Neural crest cell (in vitro differentiated cells): ENCODE results near the gene NDUFA3. TPM values are rescaled to one million over a fixed set of nuclear protein-coding genes. Genes with fewer than 3 reads are reported as not detected.
A peak's percentile ranks its signal among the peaks of the same experiment; 100 is the strongest.
"Not testable (repeated sequence)": the region's sequence is repeated elsewhere in the genome, so short reads cannot be mapped to it uniquely, and the experiment has no call there.

Experiments used
- DNase-seq: peaks from one replicate; pipeline ENCODE4 v3.0.0; 2021; ENCODE audit warnings: low read depth, mixed read lengths, low spot score
- H3K27ac Mint-ChIP-seq: one replicate; pipeline ENCODE4 v1.8.0; 2021; ENCODE audit warnings: mild to moderate bottlenecking, mixed read lengths; ENCODE audit not compliant: unreplicated experiment
- H3K27me3 Mint-ChIP-seq: 2 replicates; pipeline ENCODE4 v1.8.0; 2021; ENCODE audit warnings: low read depth, mild to moderate bottlenecking, mixed read lengths
- H3K36me3 Mint-ChIP-seq: 2 replicates; pipeline ENCODE4 v1.8.0; 2021; ENCODE audit warnings: low read depth, mild to moderate bottlenecking, mixed read lengths
- H3K4me1 Mint-ChIP-seq: 2 replicates; pipeline ENCODE4 v1.8.0; 2021; ENCODE audit warnings: mixed read lengths
- H3K4me3 Mint-ChIP-seq: one replicate; pipeline ENCODE4 v1.8.0; 2021; ENCODE audit warnings: mild to moderate bottlenecking, mixed read lengths
- H3K9me3 Mint-ChIP-seq: 2 replicates; pipeline ENCODE4 v1.8.0; 2021; ENCODE audit warnings: mixed read lengths
- total RNA-seq: library from RNA; stranded (reverse); gene quantifications from 2 replicates; pipeline ENCODE4 v1.2.1, GENCODE V29; 2021
- TF ChIP-seq, protein P1 (sequence below): fragments of 200-600 bp; sonication (generic); conservative IDR thresholded peaks from 2 replicates; pipeline ENCODE4 v1.5.0; 2021; ENCODE audit warnings: antibody characterized with exemption, mild to moderate bottlenecking

The NDUFA3 gene
- total RNA-seq, 1 donor from 2014 or later = 131 TPM

DNA sequence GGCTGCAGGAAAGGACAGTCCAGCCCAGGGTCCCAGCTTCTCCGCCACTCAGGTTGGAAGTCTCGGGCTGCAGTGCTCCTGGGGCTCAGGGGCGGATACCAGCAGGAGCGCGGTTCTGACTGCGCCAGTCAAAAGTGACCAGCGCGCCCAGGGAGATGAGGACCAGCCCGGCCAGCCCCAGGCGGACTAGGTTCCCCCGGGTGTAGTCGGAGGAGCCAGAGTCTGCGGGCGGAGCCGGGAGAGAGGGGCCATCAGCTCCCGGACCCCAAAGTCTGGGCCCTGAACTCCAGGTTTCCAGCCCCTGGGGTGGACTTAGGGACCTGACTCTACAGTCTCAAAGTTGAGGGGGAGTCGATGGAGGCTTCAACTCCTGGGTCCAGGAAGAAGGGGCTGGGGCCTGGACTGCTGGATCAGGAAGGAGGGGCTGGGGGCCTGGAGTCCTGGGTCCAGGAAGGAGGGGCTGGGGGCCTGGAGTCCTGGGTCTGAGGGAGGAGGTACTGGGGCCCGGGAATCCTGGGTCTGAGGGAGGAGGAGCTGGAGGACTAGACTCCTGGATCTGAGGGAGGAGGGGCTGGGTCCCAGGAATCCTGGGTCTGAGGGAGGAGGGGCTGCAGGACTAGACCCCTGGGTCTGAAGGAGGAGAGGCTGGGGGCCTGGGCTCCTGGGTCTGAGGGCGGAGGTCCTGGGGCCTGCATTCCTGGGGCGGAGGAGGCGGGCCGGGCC lies 7.4 kb upstream of the NDUFA3 start:
- Mint-ChIP-seq H3K4me1 (peaks cover 5% of the 10 kb centered on the region), H3K27ac (no peak overlapping the region), H3K27me3 (peaks cover 63% of the 10 kb centered on the region), H3K36me3 (no peaks in the 10 kb centered on the region), H3K4me3 (no peak overlapping the region), H3K9me3 (peaks cover 2% of the 10 kb centered on the region)
- no peak for DNase-seq
- TF ChIP-seq, protein P1, sequence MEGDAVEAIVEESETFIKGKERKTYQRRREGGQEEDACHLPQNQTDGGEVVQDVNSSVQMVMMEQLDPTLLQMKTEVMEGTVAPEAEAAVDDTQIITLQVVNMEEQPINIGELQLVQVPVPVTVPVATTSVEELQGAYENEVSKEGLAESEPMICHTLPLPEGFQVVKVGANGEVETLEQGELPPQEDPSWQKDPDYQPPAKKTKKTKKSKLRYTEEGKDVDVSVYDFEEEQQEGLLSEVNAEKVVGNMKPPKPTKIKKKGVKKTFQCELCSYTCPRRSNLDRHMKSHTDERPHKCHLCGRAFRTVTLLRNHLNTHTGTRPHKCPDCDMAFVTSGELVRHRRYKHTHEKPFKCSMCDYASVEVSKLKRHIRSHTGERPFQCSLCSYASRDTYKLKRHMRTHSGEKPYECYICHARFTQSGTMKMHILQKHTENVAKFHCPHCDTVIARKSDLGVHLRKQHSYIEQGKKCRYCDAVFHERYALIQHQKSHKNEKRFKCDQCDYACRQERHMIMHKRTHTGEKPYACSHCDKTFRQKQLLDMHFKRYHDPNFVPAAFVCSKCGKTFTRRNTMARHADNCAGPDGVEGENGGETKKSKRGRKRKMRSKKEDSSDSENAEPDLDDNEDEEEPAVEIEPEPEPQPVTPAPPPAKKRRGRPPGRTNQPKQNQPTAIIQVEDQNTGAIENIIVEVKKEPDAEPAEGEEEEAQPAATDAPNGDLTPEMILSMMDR = no peak

DNA sequence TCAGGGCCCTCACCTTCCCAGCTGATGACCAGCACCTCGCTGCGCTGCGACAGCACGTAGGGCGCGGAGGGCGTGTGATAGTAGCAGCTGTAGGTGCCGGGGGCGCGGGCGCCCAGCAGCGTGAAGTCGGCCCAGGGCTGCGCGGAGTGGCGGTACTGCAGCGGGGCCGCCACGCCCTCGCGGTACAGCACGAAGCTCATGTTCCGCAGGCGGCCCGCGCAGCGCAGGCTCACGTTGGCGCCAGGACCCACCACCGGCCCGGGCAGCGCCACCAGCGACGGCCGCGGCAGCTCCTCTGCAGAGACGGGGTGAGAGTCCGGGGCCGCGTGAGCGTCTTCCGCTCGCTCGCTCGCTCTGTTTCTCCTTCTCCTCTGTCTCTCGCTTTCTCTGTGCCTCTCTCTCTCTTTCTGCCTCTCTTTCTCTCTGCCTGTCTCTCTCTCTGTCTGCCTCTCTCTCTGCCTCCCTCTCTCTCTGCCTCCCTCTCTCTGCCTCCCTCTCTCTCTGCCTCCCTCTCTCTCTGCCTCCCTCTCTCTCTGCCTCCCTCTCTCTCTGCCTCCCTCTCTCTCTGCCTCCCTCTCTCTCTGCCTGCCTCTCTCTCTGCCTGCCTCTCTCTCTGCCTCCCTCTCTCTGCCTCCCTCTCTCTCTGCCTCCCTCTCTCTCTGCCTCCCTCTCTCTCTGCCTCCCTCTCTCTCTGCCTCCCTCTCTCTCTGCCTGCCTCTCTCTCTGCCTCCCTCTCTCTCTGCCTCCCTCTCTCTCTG lies 6.6 kb upstream of the NDUFA3 start:
- H3K4me3 Mint-ChIP-seq, H3K4me1 Mint-ChIP-seq, H3K27ac Mint-ChIP-seq, H3K36me3 Mint-ChIP-seq, H3K9me3 Mint-ChIP-seq: not testable (repeated sequence)
- H3K27me3 Mint-ChIP-seq = peaks cover 61% of the 10 kb centered on the region
- peak; percentile 46 for DNase-seq

DNA sequence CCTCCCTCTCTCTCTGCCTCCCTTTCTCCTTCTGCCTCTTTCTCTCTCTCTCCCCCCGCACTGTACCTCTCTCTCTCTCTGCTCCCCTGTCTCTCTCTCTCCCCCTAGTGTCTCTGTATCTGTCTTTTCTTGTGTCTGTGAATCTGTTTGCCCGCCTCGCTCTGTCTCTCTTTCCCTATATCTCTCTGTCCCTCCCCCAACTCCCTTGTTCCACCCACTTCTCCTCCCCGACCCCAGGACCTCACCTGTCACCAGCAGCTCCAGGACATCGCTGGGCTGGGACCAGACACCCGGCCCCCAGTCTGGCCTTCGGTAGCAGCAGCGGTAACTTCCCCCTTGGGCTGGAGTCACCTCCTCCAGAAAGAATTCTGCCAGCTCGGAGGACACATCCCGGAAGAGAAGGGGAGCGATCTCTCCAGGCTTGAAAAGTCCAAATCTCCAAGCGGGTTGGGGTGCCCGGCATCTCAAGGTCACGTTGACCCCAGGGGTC lies 6.0 kb upstream of the NDUFA3 start:
- Mint-ChIP-seq H3K4me1 (peaks cover 5% of the 10 kb centered on the region), H3K9me3 (peaks cover 2% of the 10 kb centered on the region), H3K36me3 (no peaks in the 10 kb centered on the region), H3K27ac (no peak overlapping the region), H3K27me3 (peaks cover 56% of the 10 kb centered on the region), H3K4me3 (no peak overlapping the region)
- TF ChIP-seq, protein P1 = no peak
- no peak for DNase-seq

DNA sequence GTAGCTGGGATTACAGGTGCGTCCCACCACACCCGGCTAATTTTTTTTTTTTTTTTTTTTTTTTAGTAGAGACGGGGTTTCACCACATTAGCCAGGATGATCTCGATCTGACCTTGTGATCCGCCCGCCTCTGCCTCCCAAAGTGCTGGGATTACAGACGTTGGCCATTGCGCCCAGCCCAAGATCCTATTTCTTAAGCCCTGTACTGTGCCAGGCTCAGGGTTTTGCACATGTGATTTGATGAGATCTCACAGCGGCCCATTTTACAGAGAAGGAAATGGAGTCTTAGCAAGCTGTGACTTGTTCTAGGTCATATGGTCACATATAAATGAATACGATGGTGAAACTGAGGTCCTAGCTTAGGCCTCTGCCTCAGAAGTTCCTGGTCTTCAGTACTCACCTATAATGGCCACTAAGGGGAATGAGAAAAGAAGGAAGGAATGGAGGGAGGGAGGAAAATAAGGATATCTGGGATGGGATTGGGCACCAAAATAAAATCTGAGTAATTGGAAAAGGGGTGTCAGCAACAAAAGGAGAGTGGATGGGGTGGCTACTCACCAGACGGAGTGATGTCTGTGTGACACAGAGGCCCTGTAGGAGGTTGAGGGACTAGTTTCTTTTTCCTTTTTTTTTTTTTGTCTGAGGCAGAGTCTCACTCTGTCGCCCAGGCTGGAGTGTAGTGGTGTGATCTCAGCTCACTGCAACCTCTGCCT lies 3.3 kb upstream of the NDUFA3 start:
- Mint-ChIP-seq H3K27ac (no peak overlapping the region), H3K4me3 (no peak overlapping the region), H3K27me3 (peaks cover 46% of the 10 kb centered on the region), H3K9me3 (no peaks in the 10 kb centered on the region), H3K4me1 (peaks cover 15% of the 10 kb centered on the region), H3K36me3 (no peaks in the 10 kb centered on the region)
- TF ChIP-seq, protein P1 = no peak
- DNase-seq = no peak

DNA sequence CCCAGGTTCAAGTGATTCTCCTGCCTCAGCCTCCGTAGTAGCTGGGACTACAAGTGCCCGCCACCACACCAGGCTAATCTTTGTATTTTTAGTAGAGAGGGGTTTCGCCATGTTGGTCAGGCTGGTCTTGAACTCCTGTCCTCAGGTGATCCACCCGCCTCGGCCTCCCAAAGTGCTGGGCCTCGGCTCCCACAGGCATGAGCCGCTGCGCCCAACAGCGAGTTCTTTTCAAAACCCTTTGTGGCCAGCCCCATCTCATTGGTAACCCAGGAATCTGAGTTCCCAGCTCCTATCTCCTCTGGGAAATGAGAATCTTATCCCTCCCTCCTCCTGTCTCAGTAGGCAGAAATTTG lies 2.8 kb upstream of the NDUFA3 start:
- not testable (repeated sequence) for DNase-seq, H3K9me3 Mint-ChIP-seq, H3K4me3 Mint-ChIP-seq, H3K36me3 Mint-ChIP-seq, H3K27ac Mint-ChIP-seq
- H3K27me3 Mint-ChIP-seq = peaks cover 41% of the 10 kb centered on the region
- H3K4me1 Mint-ChIP-seq = peaks cover 15% of the 10 kb centered on the region

DNA sequence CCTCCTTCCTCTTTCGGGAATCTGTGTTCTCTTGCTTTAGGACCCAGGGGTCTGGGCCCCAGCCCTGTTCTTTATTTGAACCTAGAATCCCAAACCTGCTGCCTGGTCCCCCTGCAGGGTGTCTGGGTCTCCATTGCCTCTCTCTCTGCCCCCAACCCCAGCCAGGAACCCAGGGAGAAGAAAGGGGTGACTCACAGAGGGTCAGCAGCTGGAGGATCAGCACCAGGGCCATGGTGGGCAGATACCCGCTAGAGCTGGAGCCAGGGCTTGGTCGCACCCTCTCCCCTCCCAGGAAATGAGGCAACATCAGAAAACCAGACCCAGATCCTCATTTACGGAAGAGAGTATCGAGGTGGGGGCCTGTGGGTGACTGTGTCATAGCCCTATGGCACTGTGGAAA lies 2.1 kb upstream of the NDUFA3 start, which contains the start of gene OSCAR:
OSCAR (minus strand) TSS at position 243 of the 400 bp plus-strand sequence; CDS start at position 232, 11 bp downstream.
- DNase-seq = no peak
- Mint-ChIP-seq H3K9me3 (no peaks in the 10 kb centered on the region), H3K27me3 (peaks cover 34% of the 10 kb centered on the region), H3K4me3 (peak within 1 kb of the TSS; percentile 73), H3K4me1 (peaks cover 16% of the 10 kb centered on the region), H3K27ac (no peak within 1 kb of the TSS), H3K36me3 (no peaks in the 10 kb centered on the region)
- TF ChIP-seq, protein P1 = no peak
